GM18505 (cell line): ENCODE measurements around the gene CMTR2.

Source experiments
- ATAC-seq: cut with Tn5 transposase; IDR thresholded peaks from one replicate; pipeline ENCODE4 v1.9.1; 2021; ENCODE audit not compliant: unreplicated experiment
- POLR2A ChIP-seq: IDR thresholded peaks from 4 replicates; pipeline ENCODE4 v1.6.1; 2011; ENCODE audit warnings: borderline replicate concordance; ENCODE audit not compliant: insufficient read depth, insufficient read length; ENCODE audit errors: extremely low read depth

Gene CMTR2

GRCh38 chr16:71255721-71256120 is 33.5 kb downstream of the CMTR2 start:
- ATAC-seq, result no peak
- TF ChIP-seq POLR2A, result no peak

- no peak for ATAC-seq
These were observed 34.2 kb downstream of the CMTR2 start for GRCh38 chr16:71254832-71255525.

GRCh38 chr16:71250461-71251235 is 38.6 kb downstream of the CMTR2 start:
- no peak for TF ChIP-seq POLR2A
- ATAC-seq, result no peak

More at GRCh38 chr16:71254832-71255525, 34.2 kb downstream of the CMTR2 start:
- no peak for TF ChIP-seq POLR2A

GRCh38 chr16:71249399-71249798 is 39.8 kb downstream of the CMTR2 start:
- no peak for TF ChIP-seq POLR2A
- ATAC-seq, result no peak

GRCh38 chr16:71247478-71247877 is 41.7 kb downstream of the CMTR2 start:
- TF ChIP-seq POLR2A, result no peak

GRCh38 chr16:71246309-71246708 is 42.9 kb downstream of the CMTR2 start:
- ATAC-seq, result no peak
- TF ChIP-seq POLR2A, result no peak

More at GRCh38 chr16:71247478-71247877, 41.7 kb downstream of the CMTR2 start:
- ATAC-seq, result no peak

- TF ChIP-seq POLR2A, result no peak
- ATAC-seq, result no peak
These were observed 44.7 kb downstream of the CMTR2 start for GRCh38 chr16:71244521-71244920.

GRCh38 chr16:71242601-71243000 is 46.6 kb downstream of the CMTR2 start:
- TF ChIP-seq POLR2A, result no peak

GRCh38 chr16:71242036-71242435 is 47.2 kb downstream of the CMTR2 start:
- no peak for ATAC-seq
- no peak for TF ChIP-seq POLR2A

More at GRCh38 chr16:71242601-71243000, 46.6 kb downstream of the CMTR2 start:
- no peak for ATAC-seq
